GM12878 (cell line): ENCODE results near the gene STT3B. TPM values are rescaled to one million over a fixed set of nuclear protein-coding genes. Genes with fewer than 3 reads are reported as not detected.

Experiments
- ATAC-seq: fragments of 200-7000 bp; cut with Tn5 transposase; 3 replicates; pipeline ENCODE4 v1.9.1; 2020; ENCODE audit warnings: mild to moderate bottlenecking, moderate library complexity
- BruUV-seq: library from RNA; stranded (reverse); fragments of 400-500 nt; replicated peaks from 2 replicates; lab custom pipeline; 2021; lab: Mats Ljungman, UMichigan
- CTCF ChIA-PET: fragments of 300-600 bp; sonication (Branson Sonifier 250); formaldehyde crosslinking; extraction: SDS; loops from one replicate; lab custom pipeline; 2021; ENCODE audit warnings: inconsistent platforms; lab: Yijun Ruan, JAX
- POLR2A ChIA-PET: fragments of 350-600 bp; formaldehyde crosslinking; extraction: SDS; loops from one replicate; lab custom pipeline; 2021; ENCODE audit warnings: inconsistent platforms; lab: Charles Lee
- RAD21 ChIA-PET: fragments of 300-600 bp; sonication (Branson Sonifier 250); formaldehyde crosslinking; loops from one replicate; lab custom pipeline; 2023; ENCODE audit warnings: antibody characterized with exemption; ENCODE audit not compliant: unreplicated experiment; lab: Charles Lee
- SMC1A ChIA-PET: fragments of 300-600 bp; sonication (Branson Sonifier 250); formaldehyde crosslinking; loops from one replicate; lab custom pipeline; 2023; ENCODE audit not compliant: unreplicated experiment, uncharacterized antibody; lab: Charles Lee
- DNase-seq: peaks from one replicate; pipeline ENCODE4 v3.0.0-alpha.2; 2011; ENCODE audit warnings: low read depth, low spot score
- FAIRE-seq: peaks from 3 replicates; lab custom pipeline; 2011; peaks lifted over from hg19 to GRCh38; lab: Jason Lieb, UNC
- H2AFZ ChIP-seq: 2 replicates; pipeline ENCODE4 v1.6.0; 2011; ENCODE audit warnings: low read depth, low read length, control low read depth; ENCODE audit not compliant: control insufficient read depth
- H3K27ac ChIP-seq: 2 replicates; pipeline ENCODE4 v1.5.1; 2011; ENCODE audit warnings: control low read depth; ENCODE audit not compliant: control insufficient read depth, insufficient read depth
- H3K27me3 ChIP-seq, 2 experiments: replicated peaks in 1 of 2; 2 replicates each; pipeline versions ENCODE4 v1.6.0 to v1.6.1; 2011; ENCODE audit warnings: low read length in 1 of 2; ENCODE audit not compliant: control insufficient read depth in 2 of 2, insufficient read depth in 2 of 2
- H3K36me3 ChIP-seq, 2 experiments: 2 replicates each; pipeline ENCODE4 v1.5.1; 2011; ENCODE audit warnings: low read length in 1 of 2; ENCODE audit not compliant: control insufficient read depth in 2 of 2, insufficient read depth in 2 of 2
- H3K4me1 ChIP-seq: 2 replicates; pipeline ENCODE4 v1.6.1; 2011; ENCODE audit warnings: mild to moderate bottlenecking, low read length, moderate library complexity, mixed read lengths; ENCODE audit not compliant: control insufficient read depth, insufficient read depth
- H3K4me2 ChIP-seq: 2 replicates; pipeline ENCODE4 v1.6.0; 2011; ENCODE audit warnings: control low read depth; ENCODE audit not compliant: control insufficient read depth, insufficient read depth
- H3K4me3 ChIP-seq: fragments of 200-600 bp; sonication (generic); 2 replicates; pipeline ENCODE4 v1.5.1; 2016
- H3K79me2 ChIP-seq: 2 replicates; pipeline ENCODE4 v1.6.0; 2011; ENCODE audit warnings: low read length; ENCODE audit not compliant: control insufficient read depth, insufficient read depth
- H3K9ac ChIP-seq: 2 replicates; pipeline ENCODE4 v1.8.0; 2011; ENCODE audit warnings: low read length, control low read depth, mixed read lengths; ENCODE audit not compliant: control insufficient read depth, insufficient read depth
- H3K9me3 ChIP-seq: replicated peaks from 3 replicates; pipeline ENCODE4 v1.5.1; 2011; ENCODE audit warnings: mild to moderate bottlenecking, low read length; ENCODE audit not compliant: control insufficient read depth, insufficient read depth
- H4K20me1 ChIP-seq: 2 replicates; pipeline ENCODE4 v1.6.0; 2011; ENCODE audit not compliant: control insufficient read depth, insufficient read depth
- ASH2L ChIP-seq: fragments of 300-600, 200-600 bp; sonication (generic); IDR thresholded peaks from 2 replicates; pipeline ENCODE4 v1.6.1; 2017; ENCODE audit warnings: low read depth, mild to moderate bottlenecking, borderline replicate concordance
- CBX3 ChIP-seq: fragments of 200-600 bp; sonication (generic); IDR thresholded peaks from 2 replicates; pipeline ENCODE4 v1.6.1; 2016; ENCODE audit warnings: low read depth, borderline replicate concordance
- CEBPB ChIP-seq, 2 experiments: fragments of 150-350 bp in 1 of 2; IDR thresholded peaks; 2 replicates each; pipeline ENCODE4 v1.6.1; 2012 to 2014; ENCODE audit warnings: low read depth in 2 of 2, low read length in 2 of 2, borderline replicate concordance in 1 of 2, inconsistent platforms in 1 of 2
- HCFC1 ChIP-seq: fragments of 150-350 bp; IDR thresholded peaks from 2 replicates; pipeline ENCODE4 v1.6.1; 2014; ENCODE audit warnings: low read length
- MEF2A ChIP-seq: IDR thresholded peaks from 2 replicates; pipeline ENCODE4 v1.6.1; 2011; ENCODE audit warnings: low read depth, mild to moderate bottlenecking, low read length, moderate library complexity; ENCODE audit not compliant: insufficient read depth
- NBN ChIP-seq: fragments of 450-650 bp; IDR thresholded peaks from 2 replicates; pipeline ENCODE4 v1.6.1; 2016
- ZNF384 ChIP-seq: IDR thresholded peaks from 2 replicates; pipeline ENCODE4 v1.6.1; 2012; ENCODE audit warnings: low read depth, mild to moderate bottlenecking, low read length, improper control_type of control experiment, borderline replicate concordance
- ZSCAN29 ChIP-seq: fragments of 450-650 bp; IDR thresholded peaks from 2 replicates; pipeline ENCODE4 v1.6.1; 2017; ENCODE audit warnings: mild to moderate bottlenecking, moderate library complexity
- WGBS: methylation state at CpG from one replicate; pipeline ENCODE4 v1.1.6; 2016; ENCODE audit warnings: low lambda C conversion rate; ENCODE audit not compliant: insufficient replicate concordance, insufficient coverage; ENCODE audit errors: missing lambda C conversion rate; 5-methylcytosine and 5-hydroxymethylcytosine counted together
- in situ Hi-C: fragments of 300-500 bp; cut with MboI; formaldehyde crosslinking; loops from 9 replicates; pipeline ENCODE4 v1.14.3; 2018; ENCODE audit warnings: mixed read lengths
- intact Hi-C: fragments of 100-400 bp; cut with micrococcal nuclease; formaldehyde crosslinking; loops from one replicate; pipeline ENCODE4 v1.14.2; 2022; ENCODE audit not compliant: unreplicated experiment
- polyA plus RNA-seq, 11 experiments: library from polyadenylated mRNA; depleted of rRNA in 4 of 11; unstranded in 6 of 11; stranded (reverse) in 5 of 11; fragments of >200 nt; fragmentation: Nextera tagmentation in 4 of 11; fragmentation: Illumina TruSeq in 1 of 11; extraction: Ambion mirVana in 4 of 11; extraction: Trizol in 1 of 11; gene quantifications; 1 replicate in 1 of 11; 2 replicates in 10 of 11; pipeline versions ENCODE4 v1.2.1 to v1.2.3, GENCODE V29; 2011 to 2016; ENCODE audit warnings: inconsistent platforms in 2 of 11, missing spikeins in 2 of 11, low read depth in 1 of 11
- total RNA-seq, 4 experiments: library from RNA; depleted of rRNA in 3 of 4; stranded (reverse); fragments of >200 nt in 3 of 4; fragmentation: Illumina TruSeq in 1 of 4; extraction: Trizol in 1 of 4; gene quantifications; 2 replicates each; pipeline versions ENCODE4 v1.2.1 to v1.2.3, GENCODE V29; 2013 to 2021
- TF ChIP-seq, protein P1 (sequence below), 3 experiments: IDR thresholded peaks in 2 of 3; conservative IDR thresholded peaks in 1 of 3; 2 replicates each; pipeline ENCODE4 v1.5.1; 2011; ENCODE audit warnings: low read depth in 3 of 3, low read length in 3 of 3, mild to moderate bottlenecking in 3 of 3, control low read depth in 2 of 3, moderate library complexity in 2 of 3, inconsistent platforms in 1 of 3, mixed read lengths in 1 of 3; ENCODE audit not compliant: control insufficient read depth in 2 of 3, insufficient read depth in 1 of 3; ENCODE audit errors: extremely low read depth in 1 of 3
- TF ChIP-seq, protein P2 (sequence below): IDR thresholded peaks from 2 replicates; pipeline ENCODE4 v1.6.1; 2012; ENCODE audit warnings: low read length, inconsistent platforms
- TF ChIP-seq, protein P3 (sequence below): fragments of 450-650 bp; IDR thresholded peaks from 2 replicates; pipeline ENCODE4 v1.6.1; 2018; ENCODE audit warnings: borderline replicate concordance, mild to moderate bottlenecking; ENCODE audit not compliant: partially characterized antibody
- TF ChIP-seq, protein P4 (sequence below): fragments of 450-650 bp; IDR thresholded peaks from 2 replicates; pipeline ENCODE4 v1.6.1; 2014; ENCODE audit warnings: mild to moderate bottlenecking

STT3B gene
- total and polyA plus RNA-seq, 10 of the 15 experiments (the other 5 are each of a cell fraction or from before 2014, with no cell fraction given): 19.9 to 208 (median 79.6) TPM

DNA sequence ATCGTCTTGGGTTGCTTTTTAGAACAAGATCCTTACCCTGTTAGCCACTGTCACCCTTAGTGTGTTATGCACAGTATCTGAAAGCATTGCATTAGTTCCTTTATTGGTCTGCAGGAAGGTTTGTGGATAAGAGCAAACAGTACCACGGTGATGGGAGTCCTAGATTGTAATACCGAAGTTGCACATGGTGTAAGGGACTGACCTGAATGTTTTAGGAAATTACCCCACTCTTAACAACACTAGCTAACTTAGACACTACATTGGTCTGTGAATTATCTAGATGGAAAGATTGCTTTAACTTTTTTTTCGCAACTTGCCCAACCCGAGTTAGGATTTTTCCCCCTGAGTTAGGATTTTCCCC, 1.3 kb downstream of the STT3B start (continued):
- TF ChIP-seq, protein P1, sequence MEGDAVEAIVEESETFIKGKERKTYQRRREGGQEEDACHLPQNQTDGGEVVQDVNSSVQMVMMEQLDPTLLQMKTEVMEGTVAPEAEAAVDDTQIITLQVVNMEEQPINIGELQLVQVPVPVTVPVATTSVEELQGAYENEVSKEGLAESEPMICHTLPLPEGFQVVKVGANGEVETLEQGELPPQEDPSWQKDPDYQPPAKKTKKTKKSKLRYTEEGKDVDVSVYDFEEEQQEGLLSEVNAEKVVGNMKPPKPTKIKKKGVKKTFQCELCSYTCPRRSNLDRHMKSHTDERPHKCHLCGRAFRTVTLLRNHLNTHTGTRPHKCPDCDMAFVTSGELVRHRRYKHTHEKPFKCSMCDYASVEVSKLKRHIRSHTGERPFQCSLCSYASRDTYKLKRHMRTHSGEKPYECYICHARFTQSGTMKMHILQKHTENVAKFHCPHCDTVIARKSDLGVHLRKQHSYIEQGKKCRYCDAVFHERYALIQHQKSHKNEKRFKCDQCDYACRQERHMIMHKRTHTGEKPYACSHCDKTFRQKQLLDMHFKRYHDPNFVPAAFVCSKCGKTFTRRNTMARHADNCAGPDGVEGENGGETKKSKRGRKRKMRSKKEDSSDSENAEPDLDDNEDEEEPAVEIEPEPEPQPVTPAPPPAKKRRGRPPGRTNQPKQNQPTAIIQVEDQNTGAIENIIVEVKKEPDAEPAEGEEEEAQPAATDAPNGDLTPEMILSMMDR (IDR thresholded peaks at IDR 0.05 in 2 of 3, conservative IDR thresholded peaks at IDR 0.05 in 1 of 3; ENCODE audit: control insufficient read depth in 2 of 3, extremely low read depth in 1 of 3, insufficient read depth in 1 of 3, low read depth in 3 of 3, low read length in 3 of 3): no peak
- TF ChIP-seq ZNF384 (no peak), ASH2L (no peak), ZSCAN29 (no peak), MEF2A (no peak)
- TF ChIP-seq, protein P2, sequence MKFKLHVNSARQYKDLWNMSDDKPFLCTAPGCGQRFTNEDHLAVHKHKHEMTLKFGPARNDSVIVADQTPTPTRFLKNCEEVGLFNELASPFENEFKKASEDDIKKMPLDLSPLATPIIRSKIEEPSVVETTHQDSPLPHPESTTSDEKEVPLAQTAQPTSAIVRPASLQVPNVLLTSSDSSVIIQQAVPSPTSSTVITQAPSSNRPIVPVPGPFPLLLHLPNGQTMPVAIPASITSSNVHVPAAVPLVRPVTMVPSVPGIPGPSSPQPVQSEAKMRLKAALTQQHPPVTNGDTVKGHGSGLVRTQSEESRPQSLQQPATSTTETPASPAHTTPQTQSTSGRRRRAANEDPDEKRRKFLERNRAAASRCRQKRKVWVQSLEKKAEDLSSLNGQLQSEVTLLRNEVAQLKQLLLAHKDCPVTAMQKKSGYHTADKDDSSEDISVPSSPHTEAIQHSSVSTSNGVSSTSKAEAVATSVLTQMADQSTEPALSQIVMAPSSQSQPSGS: no peak

DNA sequence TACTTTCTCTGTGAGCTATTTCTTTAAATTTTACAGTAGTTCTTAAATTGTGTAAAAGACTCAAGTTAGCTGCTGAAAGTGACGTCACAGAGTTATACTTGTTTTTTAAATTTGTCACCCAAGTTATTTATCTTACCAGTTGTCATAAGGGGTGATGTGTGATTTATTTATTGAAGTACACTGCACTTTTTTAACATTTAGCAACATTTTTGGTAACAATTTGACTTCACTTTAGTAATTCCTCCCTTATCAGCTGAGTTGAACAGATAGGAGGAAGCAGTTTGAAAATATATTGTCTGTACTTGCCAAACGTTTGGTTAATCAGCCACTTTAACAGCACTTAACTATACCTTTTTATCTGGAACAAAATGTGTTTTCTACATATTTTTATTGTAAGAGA, 3.8 kb downstream of the STT3B start:
- Histone ChIP-seq H4K20me1 (no peaks in the 10 kb centered on the region), H3K4me3 (peak overlapping the region; percentile 68), H2AFZ (no peak overlapping the region), H3K9ac (no peak overlapping the region), H3K4me2 (peak overlapping the region; percentile 80), H3K9me3 (peaks cover under 1% of the 10 kb centered on the region; the same call in 2 of the 3 replicates), H3K4me1 (peaks cover 5% of the 10 kb centered on the region; the same call in 1 of the 2 replicates), H3K27ac (no peak overlapping the region; the same call in 1 of the 2 replicates), H3K36me3 (no peaks in the 10 kb centered on the region; a peak in 1 of 4 replicates), H3K27me3 (no peaks in the 10 kb centered on the region), H3K79me2 (peaks cover 91% of the 10 kb centered on the region)
- SMC1A ChIA-PET: interaction anchor here (0.7 to 2.9 kb wide), 19 partner anchors 9 to 323 kb away, joined by 3 to 24 read pairs (median 3); no protein-coding TSS in a partner anchor
- no peak for ATAC-seq
- 24% methylated on average over 2 of the region's 2 CpGs for WGBS
- CTCF ChIA-PET: interaction anchor here (0.6 to 2.4 kb wide), 8 partner anchors 9 to 287 kb away, joined by 3 to 15 read pairs (median 4); no protein-coding TSS in a partner anchor
- in situ Hi-C loops (loop anchor here (10.0 kb wide), 1 partner anchor 292 kb away; no protein-coding TSS in a partner anchor), intact Hi-C loops (loop anchor here (10.0 kb wide), 1 partner anchor 228 kb away; no protein-coding TSS in a partner anchor)
- no peak for FAIRE-seq
- DNase-seq: no peak
- BruUV-seq: no TSS peak
- RAD21 ChIA-PET: interaction anchor here (0.7 to 2.1 kb wide), 11 partner anchors 9 to 318 kb away, joined by 3 to 13 read pairs (median 3); no protein-coding TSS in a partner anchor
- POLR2A ChIA-PET: interaction anchor here (1.3 to 1.7 kb wide), 2 partner anchors 10 to 33 kb away, joined by 4 to 10 read pairs; no protein-coding TSS in a partner anchor
- TF ChIP-seq, protein P3, sequence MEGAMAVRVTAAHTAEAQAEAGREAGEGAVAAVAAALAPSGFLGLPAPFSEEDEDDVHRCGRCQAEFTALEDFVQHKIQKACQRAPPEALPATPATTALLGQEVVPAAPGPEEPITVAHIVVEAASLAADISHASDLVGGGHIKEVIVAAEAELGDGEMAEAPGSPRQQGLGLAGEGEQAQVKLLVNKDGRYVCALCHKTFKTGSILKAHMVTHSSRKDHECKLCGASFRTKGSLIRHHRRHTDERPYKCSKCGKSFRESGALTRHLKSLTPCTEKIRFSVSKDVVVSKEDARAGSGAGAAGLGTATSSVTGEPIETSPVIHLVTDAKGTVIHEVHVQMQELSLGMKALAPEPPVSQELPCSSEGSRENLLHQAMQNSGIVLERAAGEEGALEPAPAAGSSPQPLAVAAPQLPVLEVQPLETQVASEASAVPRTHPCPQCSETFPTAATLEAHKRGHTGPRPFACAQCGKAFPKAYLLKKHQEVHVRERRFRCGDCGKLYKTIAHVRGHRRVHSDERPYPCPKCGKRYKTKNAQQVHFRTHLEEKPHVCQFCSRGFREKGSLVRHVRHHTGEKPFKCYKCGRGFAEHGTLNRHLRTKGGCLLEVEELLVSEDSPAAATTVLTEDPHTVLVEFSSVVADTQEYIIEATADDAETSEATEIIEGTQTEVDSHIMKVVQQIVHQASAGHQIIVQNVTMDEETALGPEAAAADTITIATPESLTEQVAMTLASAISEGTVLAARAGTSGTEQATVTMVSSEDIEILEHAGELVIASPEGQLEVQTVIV: no peak
- TF ChIP-seq HCFC1: no peak
- TF ChIP-seq, protein P2: peak; percentile 36; the same call in 1 of the 2 replicates
- TF ChIP-seq NBN: 0 out of 2 replicates have a peak, but pooled peaks have one; percentile 52
- TF ChIP-seq CBX3: no peak
- TF ChIP-seq, protein P4, sequence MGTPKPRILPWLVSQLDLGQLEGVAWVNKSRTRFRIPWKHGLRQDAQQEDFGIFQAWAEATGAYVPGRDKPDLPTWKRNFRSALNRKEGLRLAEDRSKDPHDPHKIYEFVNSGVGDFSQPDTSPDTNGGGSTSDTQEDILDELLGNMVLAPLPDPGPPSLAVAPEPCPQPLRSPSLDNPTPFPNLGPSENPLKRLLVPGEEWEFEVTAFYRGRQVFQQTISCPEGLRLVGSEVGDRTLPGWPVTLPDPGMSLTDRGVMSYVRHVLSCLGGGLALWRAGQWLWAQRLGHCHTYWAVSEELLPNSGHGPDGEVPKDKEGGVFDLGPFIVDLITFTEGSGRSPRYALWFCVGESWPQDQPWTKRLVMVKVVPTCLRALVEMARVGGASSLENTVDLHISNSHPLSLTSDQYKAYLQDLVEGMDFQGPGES: no peak
- TF ChIP-seq CEBPB (IDR thresholded peaks at IDR 0.05; ENCODE audit: borderline replicate concordance in 1 of 2, low read depth in 2 of 2, low read length in 2 of 2): no peak
